NCI-H2196 treated with DMSO at 0.1 percent for 48 hours (cell line): Measurements from ENCODE around the gene ELAPOR1.

Experiments used
- DNase-seq: peaks from one replicate; lab custom pipeline; 2025; ENCODE audit not compliant: unreplicated experiment; lab: John Stamatoyannopoulos, UW

The ELAPOR1 gene

DNA sequence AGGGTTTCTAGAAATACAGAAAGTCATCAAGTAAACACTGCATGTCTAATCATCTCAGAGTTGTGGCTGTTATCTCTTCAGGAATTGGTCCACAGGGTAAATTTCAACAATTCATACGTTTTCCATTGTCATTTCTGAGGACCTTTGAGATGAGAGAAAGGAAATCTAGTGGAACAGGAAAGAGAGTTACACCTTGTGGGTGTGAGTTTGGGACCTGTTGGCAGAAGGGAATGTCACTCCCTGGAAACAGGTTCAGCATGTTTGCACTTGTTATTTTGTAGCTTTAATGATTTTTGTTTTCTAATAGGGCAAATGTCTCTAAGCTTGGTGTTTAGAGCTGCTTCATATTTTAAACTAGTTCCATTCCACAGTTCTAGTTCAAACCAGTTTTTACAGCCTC is 17.8 kb upstream of the ELAPOR1 start:
- DNase-seq, result no peak

DNA sequence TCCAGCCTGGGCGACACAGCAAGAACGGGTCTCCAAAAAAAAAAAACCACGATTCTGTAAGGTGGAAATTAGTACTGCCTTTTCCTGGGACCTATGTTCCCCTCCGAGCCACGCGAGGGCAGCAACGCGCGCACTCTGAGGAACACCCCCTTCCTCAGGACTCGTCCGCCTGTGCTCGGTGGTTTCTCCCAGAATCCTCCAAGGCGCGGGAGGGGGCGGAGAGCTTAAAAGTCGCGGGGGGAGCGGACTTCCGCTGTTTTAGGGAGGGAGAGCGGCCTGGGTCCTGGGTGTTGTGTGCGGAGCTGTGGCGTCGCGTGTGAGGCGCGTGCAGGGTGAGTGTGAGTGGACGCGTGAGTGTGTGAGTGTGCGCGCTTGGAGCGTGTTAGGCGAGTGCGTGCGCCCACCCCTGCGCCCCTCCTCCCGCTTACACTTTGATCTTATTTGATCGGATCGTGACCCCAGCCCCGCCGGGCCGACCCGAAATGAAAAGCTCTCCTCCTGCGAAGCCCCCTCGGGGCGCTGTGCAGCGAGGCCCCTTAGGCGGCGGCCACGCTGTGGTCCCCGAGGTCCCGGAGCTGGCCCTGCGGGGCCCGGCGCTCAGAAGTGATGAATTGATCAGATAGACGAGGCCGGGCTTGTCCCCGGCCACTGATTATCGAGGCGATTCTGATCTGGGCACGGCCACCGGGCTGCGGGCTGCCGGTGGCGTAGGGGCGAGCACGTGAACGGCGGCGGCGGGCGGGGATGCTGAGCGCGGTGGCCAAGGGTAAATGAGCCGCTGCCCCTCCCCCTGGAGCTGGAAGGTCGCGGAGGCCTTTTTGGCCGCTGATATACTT is 13.8 kb upstream of the ELAPOR1 start:
- peak; percentile 90 for DNase-seq

DNA sequence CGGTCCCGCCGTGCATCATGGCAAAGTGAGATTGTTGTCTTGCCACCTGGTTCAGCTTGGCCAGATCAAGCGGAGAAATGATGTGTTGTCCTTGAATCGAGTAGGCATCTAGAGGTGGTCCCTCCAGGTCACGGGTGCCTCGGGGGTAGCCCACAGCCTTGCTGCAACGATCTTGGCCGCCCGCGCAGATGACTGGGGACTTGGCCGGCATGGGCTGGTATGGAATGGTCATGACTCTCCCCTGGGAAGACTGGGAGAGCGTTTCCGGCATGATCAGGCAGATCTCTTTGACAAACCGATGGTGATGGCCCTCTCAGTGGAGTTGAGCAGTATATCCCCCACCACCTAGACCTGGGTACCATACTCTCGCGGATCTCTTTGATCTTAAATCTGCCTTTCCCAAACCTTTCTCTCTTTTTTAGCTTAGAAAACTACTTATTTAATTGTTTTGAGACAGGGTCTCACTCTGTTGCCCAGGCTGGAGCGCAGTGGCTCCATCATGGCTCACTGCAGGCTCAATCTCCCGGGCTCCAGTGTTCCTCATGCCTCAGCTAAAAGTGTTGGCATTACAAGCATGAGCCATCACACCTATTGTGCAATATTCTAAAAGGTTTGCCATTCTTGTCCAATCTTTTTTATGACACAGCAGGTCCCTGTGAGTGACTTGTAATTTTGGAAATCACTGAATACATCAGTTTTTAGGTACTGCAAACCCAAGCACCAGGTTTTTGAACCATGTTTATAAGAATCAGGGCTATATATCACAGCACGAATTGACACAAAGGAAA is 9.4 kb upstream of the ELAPOR1 start:
- no peak for DNase-seq

DNA sequence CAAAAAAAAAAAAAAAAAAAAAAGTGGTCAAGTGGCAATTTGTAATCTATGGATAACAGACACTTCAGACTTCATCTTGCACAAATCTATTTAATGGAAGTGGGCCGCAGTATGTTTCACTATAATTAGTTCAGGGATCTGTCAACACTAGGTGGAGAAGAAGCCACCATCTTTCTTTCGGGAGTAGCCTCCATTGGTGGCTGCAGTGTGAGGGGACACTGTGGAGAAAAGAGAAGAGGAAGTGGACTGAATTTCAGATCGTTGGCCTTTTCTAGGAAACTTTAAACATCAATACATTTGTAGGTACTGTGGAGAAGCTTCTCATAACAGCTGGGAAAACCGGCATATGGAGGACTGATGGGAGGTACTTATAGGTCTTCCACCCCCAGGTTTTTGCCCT is 8.0 kb upstream of the ELAPOR1 start:
- DNase-seq, result no peak

DNA sequence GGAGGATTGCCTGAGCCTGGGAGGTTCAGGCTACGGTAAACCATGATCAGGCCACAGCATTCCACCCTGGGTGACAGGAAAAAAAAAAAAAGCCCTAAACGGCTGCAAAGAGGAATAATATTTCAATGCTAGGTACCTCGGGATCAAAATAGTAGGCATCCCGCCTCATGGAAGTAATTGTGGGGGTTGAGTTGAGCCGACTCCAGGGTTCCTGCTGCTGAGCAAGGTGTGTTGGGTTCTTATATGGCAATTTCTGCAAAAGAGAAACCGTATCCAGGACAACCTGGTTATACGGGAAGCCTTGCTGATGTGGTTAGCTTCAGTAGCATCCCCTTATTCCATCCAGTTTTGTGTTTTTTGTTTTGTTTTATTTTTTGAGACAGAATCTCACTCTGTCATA is 6.1 kb upstream of the ELAPOR1 start:
- DNase-seq, result no peak

DNA sequence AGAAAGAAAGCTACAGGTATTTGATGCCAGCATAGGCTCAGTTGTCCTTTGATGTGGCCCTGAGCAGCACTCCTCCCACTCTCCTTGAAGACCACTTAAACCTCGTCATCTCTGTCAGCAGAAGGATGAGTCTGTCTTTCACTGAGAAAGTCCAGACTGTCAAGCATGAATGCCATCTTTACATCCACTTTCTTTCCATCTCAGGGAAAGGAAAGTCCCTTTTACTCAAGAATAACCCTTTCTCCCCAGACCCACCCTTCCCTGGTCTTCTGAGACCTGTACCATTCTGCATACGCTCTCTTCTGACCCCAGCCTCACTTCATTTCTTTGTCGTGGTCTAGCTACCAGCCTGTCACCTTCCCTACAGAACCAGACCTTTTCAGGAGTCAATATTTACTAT is 4.0 kb upstream of the ELAPOR1 start:
- no peak for DNase-seq

DNA sequence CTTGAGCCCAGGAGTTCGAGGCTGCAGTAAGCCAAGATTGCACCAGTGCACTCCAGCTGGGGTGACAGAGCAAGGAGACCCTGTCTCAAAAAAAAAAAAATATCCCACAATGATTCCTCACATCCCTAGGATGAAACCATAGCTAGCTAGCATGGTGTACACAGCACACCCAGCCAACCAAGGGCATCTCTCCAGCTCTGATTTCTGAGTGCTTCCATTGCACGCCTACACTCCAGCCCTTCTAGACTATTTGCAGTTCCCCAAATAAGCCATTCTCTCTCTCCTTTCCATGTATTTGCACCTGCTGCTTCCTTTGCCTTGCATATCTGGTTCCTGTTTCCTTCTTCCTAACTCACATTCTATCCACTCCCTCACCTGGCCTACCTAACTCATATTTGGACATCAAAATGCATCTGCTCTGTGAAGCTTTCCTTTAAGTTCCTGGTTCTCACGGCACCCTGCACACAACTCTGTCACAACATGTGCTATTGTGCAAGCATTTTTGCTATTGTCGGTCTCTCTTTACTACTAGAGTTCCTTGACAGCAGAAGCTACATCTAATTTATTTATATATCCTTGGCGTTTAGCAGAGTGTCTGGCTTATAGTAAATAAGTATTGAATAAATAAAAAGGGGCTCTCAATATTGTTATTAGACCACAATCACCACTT is 2.4 kb upstream of the ELAPOR1 start:
- no peak for DNase-seq

DNA sequence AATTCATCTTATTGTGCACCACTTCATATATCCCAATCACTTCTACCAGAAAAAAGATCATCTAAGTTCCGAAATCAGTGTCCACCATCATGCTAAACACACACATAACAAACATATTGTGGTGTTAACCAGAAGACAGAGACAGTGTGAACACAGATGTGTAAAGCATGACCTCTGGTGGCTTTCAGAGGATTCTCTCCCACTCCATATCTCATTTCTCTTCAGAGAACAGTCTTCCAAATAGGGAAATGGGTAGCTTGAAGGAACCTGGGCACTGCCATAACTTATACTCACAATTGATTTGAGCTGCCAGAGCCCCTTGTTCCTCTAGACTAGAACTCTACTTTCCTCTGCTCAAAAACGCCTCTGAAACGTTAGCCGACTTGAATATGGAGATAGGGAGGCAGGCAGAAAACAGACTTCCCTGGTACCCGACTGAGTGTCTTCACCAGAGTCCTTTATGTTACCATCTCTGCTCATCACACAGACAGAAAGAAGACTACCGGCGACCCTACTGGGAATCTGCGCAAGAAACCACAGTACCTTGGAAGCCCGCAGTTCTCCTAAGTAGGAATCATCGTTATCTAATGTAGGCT is 1.8 kb upstream of the ELAPOR1 start:
- DNase-seq, result no peak

DNA sequence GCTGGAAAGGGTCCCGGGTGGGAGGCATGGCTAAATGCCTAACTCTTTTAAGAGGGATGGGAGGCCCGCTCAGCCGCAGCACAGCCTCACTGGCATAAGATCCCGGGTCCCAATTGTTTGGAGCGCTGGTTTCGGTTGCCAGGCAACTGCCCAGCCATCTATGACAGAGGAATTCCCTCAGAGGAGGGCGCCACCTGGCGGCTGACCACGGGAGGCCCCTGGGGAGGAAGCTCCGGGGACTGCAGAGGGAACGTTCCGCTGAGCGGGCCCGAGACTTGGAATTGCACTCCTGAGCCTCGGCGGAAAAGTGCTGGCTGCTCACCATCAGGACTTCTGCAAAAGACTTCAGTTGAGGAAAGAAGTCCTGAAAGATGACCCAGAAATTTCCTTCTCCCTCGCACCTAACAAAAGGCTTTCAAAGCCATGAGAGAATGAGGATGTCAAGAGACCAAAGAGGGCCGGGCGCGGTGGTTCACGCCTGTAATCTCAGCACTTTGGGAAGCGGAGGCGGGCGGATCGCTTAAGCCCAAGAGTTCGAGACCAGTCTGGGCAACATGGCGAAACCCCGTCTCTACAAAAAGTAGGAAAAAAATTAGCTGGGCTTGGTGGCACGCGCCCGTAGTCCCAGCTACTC is 1.1 kb upstream of the ELAPOR1 start:
- DNase-seq, result peak; percentile 85

DNA sequence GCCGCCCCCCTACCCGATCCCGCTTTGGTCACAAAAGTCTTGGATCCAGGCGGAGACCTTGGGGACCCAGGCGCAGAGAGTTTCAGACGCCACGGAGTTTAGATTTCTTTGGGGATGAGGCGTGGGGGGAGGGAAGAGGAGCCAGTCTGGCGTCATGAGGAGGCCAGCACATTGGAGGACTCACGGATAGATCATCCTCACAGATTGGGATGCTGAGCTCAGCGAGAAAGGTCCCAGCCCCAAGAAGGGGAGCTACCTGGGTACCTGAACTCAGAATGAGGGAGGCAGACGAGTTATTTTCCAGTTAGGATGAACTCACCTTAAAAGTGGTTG is 393 bp downstream of the ELAPOR1 start:
- no peak for DNase-seq

DNA sequence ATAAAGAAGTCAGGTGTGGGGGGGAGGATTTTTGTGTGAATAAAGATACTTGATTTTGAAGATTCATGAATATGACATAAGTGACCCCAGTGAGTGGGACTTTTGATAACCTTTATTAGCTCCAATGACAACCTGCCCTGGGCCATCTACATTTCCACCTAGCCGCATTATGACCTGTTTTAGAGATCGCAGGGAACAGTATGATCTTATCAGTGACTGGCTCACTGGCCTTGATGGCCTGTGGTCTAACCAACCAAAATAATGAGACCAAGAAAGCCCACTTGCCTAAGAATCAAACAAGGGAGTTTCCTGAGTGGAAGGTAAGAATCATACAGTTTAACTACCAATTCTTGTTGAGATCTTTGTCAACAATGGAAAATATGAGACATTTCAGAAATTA is 1.8 kb downstream of the ELAPOR1 start:
- no peak for DNase-seq

DNA sequence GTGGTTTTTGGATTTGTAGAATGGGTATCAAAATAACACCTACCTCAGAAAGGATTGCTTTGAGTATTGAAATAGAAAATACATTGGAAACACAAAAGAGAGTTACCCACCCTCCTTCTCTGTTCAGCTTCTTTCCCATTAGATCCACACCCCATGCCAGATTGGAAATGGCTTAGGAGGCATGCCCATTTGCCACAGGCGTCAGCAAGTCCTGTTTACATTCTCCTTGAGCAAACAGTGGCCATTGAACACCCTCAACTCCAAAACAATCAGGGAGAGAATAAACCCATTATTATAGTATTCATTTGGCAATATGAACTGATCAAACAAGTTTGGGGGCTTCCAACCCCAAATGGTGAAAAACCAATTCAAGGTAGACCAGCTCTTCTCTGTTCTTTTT is 2.4 kb downstream of the ELAPOR1 start:
- DNase-seq, result peak; percentile 48

DNA sequence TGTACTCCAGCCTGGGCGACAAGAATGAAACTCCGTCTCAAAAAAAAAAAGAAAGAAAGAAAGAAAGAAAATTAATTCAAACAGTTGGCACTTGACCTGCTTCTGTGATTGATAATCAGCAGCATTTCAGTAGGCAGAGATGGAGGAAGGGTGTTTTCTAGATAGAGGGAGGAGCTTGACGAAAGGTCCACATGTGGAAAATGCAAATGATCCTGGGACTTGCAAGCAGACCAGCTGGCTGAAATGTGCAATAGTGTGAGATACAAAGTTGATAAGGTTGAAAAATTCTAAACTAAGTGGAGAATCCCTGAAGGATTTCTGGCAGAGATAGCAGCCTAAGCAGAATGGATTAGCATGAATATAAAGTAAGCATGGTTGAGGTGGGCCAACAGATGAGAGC is 4.2 kb downstream of the ELAPOR1 start:
- DNase-seq, result no peak

DNA sequence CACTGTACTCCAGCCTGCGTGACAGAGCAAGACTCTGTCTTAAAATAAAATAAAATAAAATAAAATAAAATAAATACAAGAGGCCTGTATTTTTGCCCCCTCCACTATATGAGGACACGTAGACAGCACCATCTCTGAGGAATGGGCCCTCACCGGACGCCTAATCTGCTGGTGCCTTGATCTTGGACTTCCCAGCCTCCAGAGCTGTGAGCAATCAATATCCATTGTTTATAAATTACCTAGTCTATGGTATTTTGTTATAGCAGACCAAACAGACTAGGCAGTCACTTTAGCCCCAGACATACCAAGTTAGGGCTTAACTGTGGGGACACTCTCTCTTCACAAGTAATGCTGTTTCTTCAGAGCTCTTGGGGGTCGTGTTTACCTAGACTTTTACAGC is 6.4 kb downstream of the ELAPOR1 start:
- no peak for DNase-seq

DNA sequence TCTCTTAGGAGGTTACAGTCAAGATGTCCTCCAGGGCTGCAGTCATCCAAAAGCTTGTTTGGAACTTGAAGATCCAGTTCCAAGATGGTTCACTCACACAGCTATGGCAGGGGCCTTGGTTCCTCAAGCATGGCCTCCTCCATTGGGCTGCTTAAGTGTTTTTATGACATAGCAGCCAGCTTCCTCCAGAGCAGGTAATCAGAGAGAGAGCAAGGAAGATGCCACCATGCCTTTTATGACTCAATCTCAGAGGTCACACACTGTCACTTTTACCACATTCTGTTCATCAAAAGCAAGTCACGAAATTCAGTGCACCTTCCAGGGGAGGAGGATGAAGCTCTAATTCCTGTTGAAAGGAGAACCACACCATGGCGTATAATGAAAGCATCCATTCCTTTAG is 17.1 kb downstream of the ELAPOR1 start:
- no peak for DNase-seq

DNA sequence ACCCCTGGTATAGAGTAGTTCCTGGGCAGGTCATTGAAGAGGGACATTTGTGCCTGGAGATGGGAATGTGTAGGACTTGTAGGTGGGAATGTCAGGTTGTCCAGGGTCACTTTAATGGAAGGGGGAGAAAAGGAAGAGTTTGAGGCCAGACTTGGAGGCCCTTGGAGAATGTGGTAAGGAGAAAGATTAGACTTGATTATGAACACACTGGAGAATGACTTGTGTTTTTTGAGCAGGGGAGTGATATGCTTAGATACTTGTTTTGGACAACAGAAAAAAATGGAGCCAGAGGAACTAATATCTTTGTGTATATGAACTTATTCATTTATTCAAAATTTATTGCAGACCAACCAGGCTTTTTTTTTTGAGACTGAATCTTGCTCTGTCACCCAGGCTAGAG is 17.9 kb downstream of the ELAPOR1 start:
- no peak for DNase-seq

DNA sequence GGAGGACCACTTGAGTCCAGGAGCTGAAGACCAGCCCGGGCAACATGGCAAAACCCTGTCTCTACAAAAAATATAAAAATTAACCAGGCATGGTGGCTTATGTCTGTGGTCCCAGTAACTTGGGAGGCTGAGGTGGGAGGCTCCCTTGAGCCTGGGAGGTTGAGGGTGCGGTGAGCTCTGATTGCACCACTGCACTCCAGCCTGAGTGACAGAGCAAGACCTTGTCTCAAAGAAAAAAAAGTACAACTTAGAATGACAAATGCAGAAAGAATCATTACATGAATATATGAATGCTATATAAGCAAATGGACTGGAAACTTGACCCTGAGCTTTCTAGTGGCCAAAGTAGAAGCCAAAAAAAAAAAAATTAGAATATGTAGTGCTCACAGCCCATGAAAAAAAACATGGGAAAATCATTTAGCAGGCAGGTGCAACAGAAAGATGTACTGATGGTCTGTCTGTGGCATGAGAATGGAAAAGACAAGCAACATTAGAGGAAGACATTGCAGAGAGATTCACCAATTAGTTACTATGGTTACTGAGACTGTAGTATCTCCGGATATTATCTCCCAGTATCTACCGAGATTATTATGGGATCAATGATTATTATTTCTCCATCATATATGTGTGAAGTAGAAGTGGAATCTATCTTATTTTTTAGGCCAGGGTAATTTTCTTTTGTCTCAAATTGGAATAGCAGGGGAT is 19.2 kb downstream of the ELAPOR1 start:
- DNase-seq, result no peak

DNA sequence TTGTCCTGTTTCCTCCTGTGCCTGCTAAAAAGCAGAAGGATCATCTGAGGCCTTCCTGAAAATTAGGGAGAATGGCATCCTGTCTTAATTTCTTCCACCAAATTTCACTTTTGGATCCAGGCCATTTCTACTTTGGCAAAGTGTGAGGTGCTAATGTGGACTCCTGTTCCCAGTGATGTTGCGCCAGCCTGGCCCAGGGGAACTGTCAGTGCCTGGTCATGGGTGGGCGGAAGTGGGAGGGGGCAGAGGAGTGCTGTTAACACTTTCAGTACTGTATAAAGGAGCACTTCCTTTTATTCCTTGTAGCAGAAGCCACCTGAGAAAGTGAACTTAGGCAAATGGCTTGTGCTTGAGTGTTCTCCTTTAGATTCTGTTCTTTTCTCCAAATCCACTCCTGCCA is 19.9 kb downstream of the ELAPOR1 start:
- no peak for DNase-seq

DNA sequence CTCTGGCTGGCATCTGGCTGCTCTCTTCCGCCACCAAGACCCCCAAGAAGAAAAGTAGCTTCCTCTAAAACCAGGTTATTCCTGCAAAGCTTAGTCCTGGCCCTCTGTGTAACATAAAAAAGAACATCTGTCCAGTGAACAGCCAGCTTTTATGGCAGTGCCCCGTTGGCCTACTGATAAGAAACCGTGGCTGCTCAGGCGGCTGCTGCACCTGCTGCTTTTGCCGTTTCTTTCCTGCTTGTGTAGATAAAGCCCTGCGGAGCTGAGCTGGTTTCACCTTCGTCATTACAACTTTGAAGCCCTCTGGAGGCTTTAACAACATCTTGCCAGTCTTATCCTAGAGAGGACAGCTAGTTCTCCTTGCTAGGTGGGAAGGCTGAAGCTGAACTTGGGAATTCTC is 20.5 kb downstream of the ELAPOR1 start:
- DNase-seq, result no peak

DNA sequence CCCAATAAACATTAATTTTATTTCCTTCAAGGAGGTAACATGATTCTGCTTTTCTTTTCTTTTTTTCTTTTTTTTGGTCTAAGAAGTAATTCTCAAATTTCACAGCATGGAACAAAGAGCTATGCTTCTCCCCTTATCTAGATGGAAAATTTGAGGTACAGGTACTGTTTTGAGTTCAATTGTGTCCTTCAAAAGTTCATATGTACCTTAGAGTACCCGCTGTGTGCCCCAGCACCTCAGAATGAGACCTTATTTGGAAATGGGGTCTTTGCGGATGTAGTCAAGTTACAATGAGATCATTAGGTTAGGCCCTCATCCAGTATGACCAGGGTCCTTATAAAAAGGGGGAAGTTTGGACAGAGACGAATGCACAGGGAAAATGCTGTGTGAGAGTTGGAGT is 22.0 kb downstream of the ELAPOR1 start:
- DNase-seq, result no peak

DNA sequence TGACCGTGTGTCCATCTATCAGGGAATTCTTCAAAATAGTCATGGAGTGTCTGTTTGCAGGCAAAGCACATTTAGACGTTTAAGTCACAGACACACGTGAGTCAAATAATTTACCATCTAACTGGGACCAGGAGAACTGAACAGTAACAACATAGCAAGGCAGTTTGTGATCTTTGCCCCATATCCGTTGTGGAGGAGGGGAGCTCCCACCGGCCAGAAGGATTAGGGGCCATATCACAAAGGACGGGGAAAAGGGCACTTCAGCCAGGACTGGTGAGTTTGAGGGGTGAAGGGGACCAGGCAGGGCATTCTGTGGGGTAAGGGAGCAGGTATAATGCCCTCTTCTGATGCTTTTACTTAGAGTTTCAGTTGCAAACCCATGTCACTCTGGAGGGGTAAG is 22.9 kb downstream of the ELAPOR1 start:
- no peak for DNase-seq
